Measurements from ENCODE around the gene NXPE3. TPM values are rescaled to one million over a fixed set of nuclear protein-coding genes. Genes with fewer than 3 reads are reported as not detected.
A peak's percentile ranks its signal among the peaks of the same experiment; 100 is the strongest.

The NXPE3 gene
- total and polyA plus RNA-seq, 3 donors from 2014 or later = 11.7 to 17.0 (median 14.6) TPM

GRCh38 chr3:101848754-101849713 is 70.0 kb downstream of the NXPE3 start, which contains the start of gene NFKBIZ:
Gene NFKBIZ (plus strand): TSS chr3:101849514. CDS start chr3:101849629, 115 bp downstream.
- Histone ChIP-seq H3K4me3 (peak within 1 kb of the TSS; percentile 75 to 87), H3K9me3 (no peaks in the 10 kb centered on the region), H3K4me1 (no peaks in the 10 kb centered on the region), H3K27me3 (no peaks in the 10 kb centered on the region), H3K27ac (peak within 1 kb of the TSS; percentile 95 to 96), H3K36me3 (ENCODE audit: low read depth, missing control alignments) (no peaks in the 10 kb centered on the region)
- 1 to 2% methylated on average over 17 to 77 of the region's 95 CpGs for WGBS, 2 donors
- DNase-seq = peak; percentile 93
- TF ChIP-seq CTCF (IDR thresholded peaks at IDR 0.05) (no peak), POLR2A (IDR thresholded peaks at IDR 0.05) (no peak)
- intact Hi-C loops (cut with DNase I; ENCODE audit: low total_unique reads) = no loop called here

- Histone ChIP-seq H3K9me3 (no peaks in the 10 kb centered on the region), H3K4me1 (no peaks in the 10 kb centered on the region), H3K27me3 (no peaks in the 10 kb centered on the region), H3K36me3 (ENCODE audit: low read depth, missing control alignments) (no peaks in the 10 kb centered on the region), H3K4me3 (peak overlapping the region; percentile 75 to 87), H3K27ac (peak overlapping the region; percentile 95 to 96)
- intact Hi-C loops (cut with DNase I; ENCODE audit: low total_unique reads) = no loop called here
- no peak for TF ChIP-seq CTCF (IDR thresholded peaks at IDR 0.05)
- TF ChIP-seq POLR2A (IDR thresholded peaks at IDR 0.05) = no peak
- WGBS, 2 donors = 0 to 1% methylated on average over 23 to 64 of the region's 67 CpGs
- DNase-seq = peak; percentile 42
Measured at GRCh38 chr3:101849714-101850245, 70.8 kb downstream of the NXPE3 start.

- Histone ChIP-seq H3K9me3 (no peaks in the 10 kb centered on the region), H3K4me3 (peak overlapping the region; percentile 75 to 87), H3K27ac (peak overlapping the region; percentile 95 to 96), H3K4me1 (no peaks in the 10 kb centered on the region), H3K27me3 (no peaks in the 10 kb centered on the region), H3K36me3 (ENCODE audit: low read depth, missing control alignments) (no peaks in the 10 kb centered on the region)
- intact Hi-C loops (cut with DNase I; ENCODE audit: low total_unique reads) = no loop called here
- WGBS, 2 donors = 7 to 12% methylated on average over 19 of the region's 19 CpGs
- no peak for DNase-seq
- TF ChIP-seq POLR2A (IDR thresholded peaks at IDR 0.05) = no peak
- TF ChIP-seq CTCF (IDR thresholded peaks at IDR 0.05) = no peak
Measured at GRCh38 chr3:101850246-101851051, 71.4 kb downstream of the NXPE3 start.

- peak overlapping the region; percentile 75 to 87 for H3K4me3 ChIP-seq
- peak overlapping the region; percentile 95 to 96 for H3K27ac ChIP-seq
- H3K27me3 ChIP-seq = no peaks in the 10 kb centered on the region
- H3K9me3 ChIP-seq = no peaks in the 10 kb centered on the region
- WGBS, 2 donors = 46 to 69% methylated on average over 5 of the region's 5 CpGs
- TF ChIP-seq POLR2A (IDR thresholded peaks at IDR 0.05) (no peak), CTCF (IDR thresholded peaks at IDR 0.05) (no peak)
- no peaks in the 10 kb centered on the region for H3K4me1 ChIP-seq
- intact Hi-C loops (cut with DNase I; ENCODE audit: low total_unique reads) = no loop called here
- no peak for DNase-seq
- no peaks in the 10 kb centered on the region for H3K36me3 ChIP-seq (ENCODE audit: low read depth, missing control alignments)
Measured at GRCh38 chr3:101851072-101851770, 72.2 kb downstream of the NXPE3 start.

Data from testis (tissue), 3 donors.